HCT116 (cell line): Measurements from ENCODE around the gene GRIK1.

ENCODE experiments used
- CTCF ChIP-seq, 3 experiments: fragments of 200-600 bp in 1 of 3; sonication (generic) in 1 of 3; IDR thresholded peaks in 2 of 3; conservative IDR thresholded peaks in 1 of 3; 2 replicates each; pipeline ENCODE4 v1.5.1; 2012 to 2017; ENCODE audit warnings: low read depth in 2 of 3, low read length in 2 of 3, antibody characterized with exemption in 1 of 3, borderline replicate concordance in 1 of 3, control low read depth in 1 of 3, mild to moderate bottlenecking in 1 of 3, mixed read lengths in 1 of 3, mixed run types in 1 of 3, moderate library complexity in 1 of 3; ENCODE audit not compliant: insufficient read depth in 1 of 3
- ELF1 ChIP-seq: IDR thresholded peaks from 2 replicates; pipeline ENCODE4 v1.6.1; 2012; ENCODE audit warnings: low read depth, borderline replicate concordance
- JUND ChIP-seq: IDR thresholded peaks from 2 replicates; pipeline ENCODE4 v1.6.1; 2012
- MAX ChIP-seq: IDR thresholded peaks from 2 replicates; pipeline ENCODE4 v1.6.1; 2012
- POLR2A ChIP-seq: IDR thresholded peaks from 2 replicates; pipeline ENCODE4 v1.7.0; 2011; ENCODE audit warnings: borderline replicate concordance; ENCODE audit not compliant: insufficient read depth, insufficient read length; ENCODE audit errors: extremely low read depth
- POLR2AphosphoS5 ChIP-seq: IDR thresholded peaks from 2 replicates; pipeline ENCODE4 v1.6.1; 2011; ENCODE audit warnings: mild to moderate bottlenecking, low read depth, low read length, moderate library complexity

- no peak for TF ChIP-seq POLR2AphosphoS5
- TF ChIP-seq JUND, result no peak
- no peak for TF ChIP-seq CTCF (IDR thresholded peaks at IDR 0.05 in 2 of 3, conservative IDR thresholded peaks at IDR 0.05 in 1 of 3; ENCODE audit: borderline replicate concordance in 1 of 3, insufficient read depth in 1 of 3, low read depth in 2 of 3, low read length in 2 of 3)
- no peak for TF ChIP-seq MAX
- no peak for TF ChIP-seq ELF1
- TF ChIP-seq POLR2A, result no peak
Measured at GRCh38 chr21:29827647-29828046, 112.1 kb downstream of the GRIK1 start.
